Measurements from ENCODE around the gene SRRM5. TPM values are rescaled to one million over a fixed set of nuclear protein-coding genes. Genes with fewer than 3 reads are reported as not detected.
A peak's percentile ranks its signal among the peaks of the same experiment; 100 is the strongest.

SRRM5 gene
- total and polyA plus RNA-seq, 2 of the 13 experiments (the other 11 are each of a cell fraction or from before 2014, with no cell fraction given): 0.11 to 0.16 TPM

GRCh38 chr19:43618921-43619261 lies 7.0 kb downstream of the SRRM5 start (continued):
- TF ChIP-seq ISL2 (CRISPR knock-in tag; IDR thresholded peaks at IDR 0.05) (peak; percentile 14; the same call in 1 of the 2 replicates), ZNF83 (CRISPR knock-in tag; IDR thresholded peaks at IDR 0.05; ENCODE audit: borderline replicate concordance) (no peak), ZSCAN29 (CRISPR knock-in tag; conservative IDR thresholded peaks at IDR 0.05) (0 out of 2 replicates have a peak, but pooled peaks have one; percentile 69), SSRP1 (CRISPR knock-in tag; IDR thresholded peaks at IDR 0.05) (0 out of 2 replicates have a peak, but pooled peaks have one; percentile 35), ZBTB49 (CRISPR knock-in tag; IDR thresholded peaks at IDR 0.05; ENCODE audit: borderline replicate concordance) (no peak), KMT2B (CRISPR knock-in tag; IDR thresholded peaks at IDR 0.05) (0 out of 2 replicates have a peak, but pooled peaks have one; percentile 42), ZNF644 (CRISPR knock-in tag; IDR thresholded peaks at IDR 0.05; ENCODE audit: low read depth) (0 out of 2 replicates have a peak, but pooled peaks have one; percentile 38), NR2F1 (CRISPR knock-in tag; IDR thresholded peaks at IDR 0.05) (no peak), TGIF2 (CRISPR knock-in tag; IDR thresholded peaks at IDR 0.05) (no peak), ZNF234 (CRISPR knock-in tag; conservative IDR thresholded peaks at IDR 0.05) (no peak), ZNF276 (CRISPR knock-in tag; IDR thresholded peaks at IDR 0.05; ENCODE audit: low read depth) (peak; percentile 85; the same call in 1 of the 2 replicates), ZBTB7A (CRISPR knock-in tag; IDR thresholded peaks at IDR 0.05) (peak; percentile 62; the same call in 1 of the 2 replicates), ZFX (CRISPR knock-in tag; IDR thresholded peaks at IDR 0.05; ENCODE audit: low read depth) (no peak), ZNF747 (CRISPR knock-in tag; IDR thresholded peaks at IDR 0.05; ENCODE audit: borderline replicate concordance) (0 out of 2 replicates have a peak, but pooled peaks have one; percentile 16), ZNF275 (CRISPR knock-in tag; IDR thresholded peaks at IDR 0.05; ENCODE audit: borderline replicate concordance) (no peak), ZNF879 (CRISPR knock-in tag; IDR thresholded peaks at IDR 0.05) (no peak), MED1 (CRISPR knock-in tag; IDR thresholded peaks at IDR 0.05) (no peak), ZNF614 (CRISPR knock-in tag; IDR thresholded peaks at IDR 0.05; ENCODE audit: borderline replicate concordance) (no peak), SP2 (CRISPR knock-in tag; IDR thresholded peaks at IDR 0.05) (0 out of 2 replicates have a peak, but pooled peaks have one; percentile 17), ZNF496 (CRISPR knock-in tag; IDR thresholded peaks at IDR 0.05; ENCODE audit: insufficient replicate concordance) (no peak), YEATS2 (CRISPR knock-in tag; IDR thresholded peaks at IDR 0.05; ENCODE audit: borderline replicate concordance) (peak; percentile 80), TCF7 (IDR thresholded peaks at IDR 0.05; ENCODE audit: low read depth) (no peak), NFE2L2 (IDR thresholded peaks at IDR 0.05; ENCODE audit: low read length) (no peak), TBX2 (CRISPR knock-in tag; IDR thresholded peaks at IDR 0.05; ENCODE audit: borderline replicate concordance) (no peak), ZNF296 (CRISPR knock-in tag; conservative IDR thresholded peaks at IDR 0.05) (no peak), ZFAT (CRISPR knock-in tag; conservative IDR thresholded peaks at IDR 0.05) (no peak), RBM22 (optimal IDR thresholded peaks at IDR 0.05; ENCODE audit: low read length) (peak; percentile 48), ZNF256 (CRISPR knock-in tag; conservative IDR thresholded peaks at IDR 0.05) (0 out of 2 replicates have a peak, but pooled peaks have one; percentile 23)

Data from HepG2 (cell line).